WTC11 (cell line): ENCODE data around the gene EID2B. TPM values are rescaled to one million over a fixed set of nuclear protein-coding genes. Genes with fewer than 3 reads are reported as not detected.

Experiments
- ATAC-seq: fragments of 200-7000 bp; cut with Tn5 transposase; 2 replicates; pipeline ENCODE4 v1.10.0; 2021; ENCODE audit warnings: mild to moderate bottlenecking, moderate library complexity
- CTCF ChIA-PET: fragments of 300-600 bp; sonication (Branson Sonifier 250); formaldehyde crosslinking; loops from one replicate; lab custom pipeline; 2021; ENCODE audit warnings: antibody characterized with exemption; lab: Charles Lee
- POLR2A ChIA-PET: fragments of 350-600 bp; sonication (Branson Sonifier 250); formaldehyde crosslinking; loops from one replicate; lab custom pipeline; 2021; ENCODE audit warnings: antibody characterized with exemption; lab: Charles Lee
- DNase-seq: peaks from one replicate; pipeline ENCODE4 v3.0.0; 2021; ENCODE audit warnings: low spot score
- H3K27ac Mint-ChIP-seq: 2 replicates; pipeline ENCODE4 v1.8.0; 2021; ENCODE audit warnings: mixed read lengths
- H3K27me3 Mint-ChIP-seq: 2 replicates; pipeline ENCODE4 v1.8.0; 2021; ENCODE audit warnings: low read depth, mild to moderate bottlenecking, moderate library complexity, mixed read lengths
- H3K36me3 Mint-ChIP-seq: 2 replicates; pipeline ENCODE4 v1.8.0; 2021; ENCODE audit warnings: mixed read lengths
- H3K4me1 Mint-ChIP-seq: 2 replicates; pipeline ENCODE4 v1.8.0; 2022; ENCODE audit warnings: mixed read lengths
- H3K4me3 Mint-ChIP-seq: 2 replicates; pipeline ENCODE4 v1.8.0; 2021; ENCODE audit warnings: mild to moderate bottlenecking, moderate library complexity, mixed read lengths
- H3K9me3 Mint-ChIP-seq: 2 replicates; pipeline ENCODE4 v1.8.0; 2021; ENCODE audit warnings: mixed read lengths
- ATF1 ChIP-seq: sonication (generic); formaldehyde crosslinking; IDR thresholded peaks from 2 replicates; pipeline ENCODE4 v1.8.1; 2023; ENCODE audit warnings: mild to moderate bottlenecking, moderate library complexity, missing genetic modification reagents
- ATF2 ChIP-seq: sonication (generic); formaldehyde crosslinking; IDR thresholded peaks from 2 replicates; pipeline ENCODE4 v1.8.1; 2022; ENCODE audit warnings: low read depth, missing genetic modification reagents, borderline replicate concordance
- EMX1 ChIP-seq: fragments of 250-450 bp; sonication (Bioruptor Pico); IDR thresholded peaks from 2 replicates; pipeline ENCODE4 v1.8.0; 2021; ENCODE audit warnings: mild to moderate bottlenecking
- FOXK1 ChIP-seq: sonication (generic); formaldehyde crosslinking; IDR thresholded peaks from 2 replicates; pipeline ENCODE4 v1.8.0; 2022; ENCODE audit warnings: mild to moderate bottlenecking, moderate library complexity, missing genetic modification reagents
- GABPB1 ChIP-seq: sonication (generic); formaldehyde crosslinking; IDR thresholded peaks from 2 replicates; pipeline ENCODE4 v1.8.1; 2023; ENCODE audit warnings: mild to moderate bottlenecking, missing genetic modification reagents
- GRHL2 ChIP-seq: fragments of 250-450 bp; sonication (Bioruptor Pico); IDR thresholded peaks from 2 replicates; pipeline ENCODE4 v1.8.0; 2022; ENCODE audit warnings: mild to moderate bottlenecking, moderate library complexity; ENCODE audit not compliant: insufficient replicate concordance, severe bottlenecking
- JUN ChIP-seq: sonication (generic); formaldehyde crosslinking; IDR thresholded peaks from 2 replicates; pipeline ENCODE4 v1.8.0; 2023; ENCODE audit warnings: mild to moderate bottlenecking, missing genetic modification reagents
- MXD4 ChIP-seq: fragments of 250-450 bp; sonication (Bioruptor Pico); IDR thresholded peaks from 2 replicates; pipeline ENCODE4 v1.8.0; 2021; ENCODE audit warnings: mild to moderate bottlenecking, moderate library complexity, borderline replicate concordance
- NFE2L1 ChIP-seq: sonication (generic); formaldehyde crosslinking; IDR thresholded peaks from 2 replicates; pipeline ENCODE4 v1.8.1; 2023; ENCODE audit warnings: missing genetic modification reagents
- NR3C1 ChIP-seq: sonication (generic); formaldehyde crosslinking; conservative IDR thresholded peaks from 2 replicates; pipeline ENCODE4 v1.8.1; 2023; ENCODE audit warnings: low read depth, mild to moderate bottlenecking, missing genetic modification reagents
- PRRX2 ChIP-seq: fragments of 250-450 bp; sonication (Bioruptor Pico); IDR thresholded peaks from 2 replicates; pipeline ENCODE4 v1.8.0; 2021; ENCODE audit warnings: mild to moderate bottlenecking
- TEAD4 ChIP-seq: sonication (generic); formaldehyde crosslinking; IDR thresholded peaks from 2 replicates; pipeline ENCODE4 v1.8.0; 2022; ENCODE audit warnings: mild to moderate bottlenecking, missing genetic modification reagents
- TP53 ChIP-seq: sonication (generic); formaldehyde crosslinking; IDR thresholded peaks from 2 replicates; pipeline ENCODE4 v1.8.1; 2023; ENCODE audit warnings: mild to moderate bottlenecking, missing genetic modification reagents
- ZNF219 ChIP-seq: sonication (generic); formaldehyde crosslinking; IDR thresholded peaks from 2 replicates; pipeline ENCODE4 v1.8.0; 2023; ENCODE audit warnings: missing genetic modification reagents, mild to moderate bottlenecking, borderline replicate concordance
- ZNF317 ChIP-seq: sonication (generic); formaldehyde crosslinking; IDR thresholded peaks from 2 replicates; pipeline ENCODE4 v1.8.1; 2023; ENCODE audit warnings: low read depth, mild to moderate bottlenecking, moderate library complexity, missing genetic modification reagents, borderline replicate concordance
- ZSCAN18 ChIP-seq: fragments of 250-450 bp; sonication (Bioruptor Pico); IDR thresholded peaks from 2 replicates; pipeline ENCODE4 v2.1.2; 2022; ENCODE audit warnings: mild to moderate bottlenecking, moderate library complexity
- total RNA-seq: library from RNA; stranded (reverse); gene quantifications from 3 replicates; pipeline ENCODE4 v1.2.3, GENCODE V29; 2021
- TF ChIP-seq, protein P1 (sequence below): fragments of 250-450 bp; sonication (Bioruptor Pico); IDR thresholded peaks from 2 replicates; pipeline ENCODE4 v1.9.0; 2021; ENCODE audit warnings: mild to moderate bottlenecking
- TF ChIP-seq, protein P2 (sequence below): sonication (generic); formaldehyde crosslinking; IDR thresholded peaks from 2 replicates; pipeline ENCODE4 v1.8.0; 2022; ENCODE audit warnings: missing genetic modification reagents
- TF ChIP-seq, protein P3 (sequence below): sonication (generic); formaldehyde crosslinking; IDR thresholded peaks from 2 replicates; pipeline ENCODE4 v1.8.1; 2023; ENCODE audit warnings: mild to moderate bottlenecking, missing genetic modification reagents, moderate library complexity
- TF ChIP-seq, protein P4 (sequence below): sonication (generic); formaldehyde crosslinking; IDR thresholded peaks from 2 replicates; pipeline ENCODE4 v1.8.1; 2022; ENCODE audit warnings: missing genetic modification reagents, borderline replicate concordance

The EID2B gene
- total RNA-seq, 1 experiment from 2014 or later, result 3.6 TPM

DNA sequence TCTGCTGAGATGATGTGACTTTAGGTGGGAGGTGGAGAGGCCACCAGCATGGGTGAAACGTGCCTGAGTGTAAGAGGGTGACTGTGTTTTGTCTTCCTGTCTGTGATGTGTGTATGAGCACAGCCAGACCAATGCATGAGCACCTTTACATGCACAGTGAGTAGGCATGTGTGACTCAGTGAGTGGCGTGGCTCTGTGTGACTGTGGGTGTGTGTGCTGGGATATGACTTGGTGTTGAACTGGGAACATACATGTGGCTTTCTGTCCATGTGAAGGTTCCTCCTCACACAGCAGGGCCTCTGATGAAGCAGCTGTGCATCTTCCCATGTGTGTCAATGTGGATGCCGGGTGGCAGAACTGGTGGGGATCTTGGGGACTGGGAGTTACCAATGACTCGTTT is 49.8 kb upstream of the EID2B start:
- H3K27ac Mint-ChIP-seq, result no peak overlapping the region
- peaks cover 15% of the 10 kb centered on the region for H3K9me3 Mint-ChIP-seq
- TF ChIP-seq ATF1 (CRISPR knock-in tag), result no peak
- TF ChIP-seq NR3C1 (CRISPR knock-in tag), result no peak
- no peak for TF ChIP-seq ZNF317 (CRISPR knock-in tag)
- no peak for TF ChIP-seq PRRX2
- no peak for TF ChIP-seq FOXK1
- TF ChIP-seq, protein P1, sequence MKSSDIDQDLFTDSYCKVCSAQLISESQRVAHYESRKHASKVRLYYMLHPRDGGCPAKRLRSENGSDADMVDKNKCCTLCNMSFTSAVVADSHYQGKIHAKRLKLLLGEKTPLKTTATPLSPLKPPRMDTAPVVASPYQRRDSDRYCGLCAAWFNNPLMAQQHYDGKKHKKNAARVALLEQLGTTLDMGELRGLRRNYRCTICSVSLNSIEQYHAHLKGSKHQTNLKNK (CRISPR knock-in tag), result no peak
- TF ChIP-seq GRHL2 (CRISPR knock-in tag), result no peak
- TF ChIP-seq EMX1 (CRISPR knock-in tag), result no peak
- TF ChIP-seq, protein P2, sequence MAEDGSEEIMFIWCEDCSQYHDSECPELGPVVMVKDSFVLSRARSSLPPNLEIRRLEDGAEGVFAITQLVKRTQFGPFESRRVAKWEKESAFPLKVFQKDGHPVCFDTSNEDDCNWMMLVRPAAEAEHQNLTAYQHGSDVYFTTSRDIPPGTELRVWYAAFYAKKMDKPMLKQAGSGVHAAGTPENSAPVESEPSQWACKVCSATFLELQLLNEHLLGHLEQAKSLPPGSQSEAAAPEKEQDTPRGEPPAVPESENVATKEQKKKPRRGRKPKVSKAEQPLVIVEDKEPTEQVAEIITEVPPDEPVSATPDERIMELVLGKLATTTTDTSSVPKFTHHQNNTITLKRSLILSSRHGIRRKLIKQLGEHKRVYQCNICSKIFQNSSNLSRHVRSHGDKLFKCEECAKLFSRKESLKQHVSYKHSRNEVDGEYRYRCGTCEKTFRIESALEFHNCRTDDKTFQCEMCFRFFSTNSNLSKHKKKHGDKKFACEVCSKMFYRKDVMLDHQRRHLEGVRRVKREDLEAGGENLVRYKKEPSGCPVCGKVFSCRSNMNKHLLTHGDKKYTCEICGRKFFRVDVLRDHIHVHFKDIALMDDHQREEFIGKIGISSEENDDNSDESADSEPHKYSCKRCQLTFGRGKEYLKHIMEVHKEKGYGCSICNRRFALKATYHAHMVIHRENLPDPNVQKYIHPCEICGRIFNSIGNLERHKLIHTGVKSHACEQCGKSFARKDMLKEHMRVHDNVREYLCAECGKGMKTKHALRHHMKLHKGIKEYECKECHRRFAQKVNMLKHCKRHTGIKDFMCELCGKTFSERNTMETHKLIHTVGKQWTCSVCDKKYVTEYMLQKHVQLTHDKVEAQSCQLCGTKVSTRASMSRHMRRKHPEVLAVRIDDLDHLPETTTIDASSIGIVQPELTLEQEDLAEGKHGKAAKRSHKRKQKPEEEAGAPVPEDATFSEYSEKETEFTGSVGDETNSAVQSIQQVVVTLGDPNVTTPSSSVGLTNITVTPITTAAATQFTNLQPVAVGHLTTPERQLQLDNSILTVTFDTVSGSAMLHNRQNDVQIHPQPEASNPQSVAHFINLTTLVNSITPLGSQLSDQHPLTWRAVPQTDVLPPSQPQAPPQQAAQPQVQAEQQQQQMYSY, result no peak
- TF ChIP-seq, all 79 proteins: peak for 0
- CTCF ChIA-PET, result no interaction called here
- no peak for DNase-seq
- no peaks in the 10 kb centered on the region for H3K36me3 Mint-ChIP-seq
- ATAC-seq, result no peak
- H3K27me3 Mint-ChIP-seq, result peaks cover 35% of the 10 kb centered on the region
- POLR2A ChIA-PET, result no interaction called here
- H3K4me3 Mint-ChIP-seq, result no peak overlapping the region
- H3K4me1 Mint-ChIP-seq, result no peaks in the 10 kb centered on the region

DNA sequence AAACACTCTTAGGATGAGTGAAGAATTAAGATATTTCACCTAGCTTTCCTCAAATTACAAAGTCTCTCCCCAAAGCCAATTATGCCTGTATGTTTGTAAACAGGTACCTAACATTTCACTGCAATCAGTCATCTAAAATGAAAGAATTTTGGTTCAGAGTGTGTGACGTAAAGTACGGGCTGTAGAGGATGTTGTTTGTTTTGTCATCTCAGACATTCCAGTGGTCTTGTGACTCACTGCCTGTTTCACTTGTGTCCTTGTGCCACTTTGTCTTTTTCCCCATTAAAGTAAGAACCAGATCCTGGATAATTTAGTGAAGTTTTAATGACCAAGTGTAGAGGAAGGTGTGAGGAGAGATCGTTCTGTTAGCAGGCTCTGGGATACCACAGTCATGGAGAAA is 36.0 kb upstream of the EID2B start:
- H3K27ac Mint-ChIP-seq, result no peak overlapping the region
- CTCF ChIA-PET, result no interaction called here
- ATAC-seq (no peak), DNase-seq (no peak)
- peaks cover 33% of the 10 kb centered on the region for H3K27me3 Mint-ChIP-seq
- no peaks in the 10 kb centered on the region for H3K4me1 Mint-ChIP-seq
- peaks cover 14% of the 10 kb centered on the region for H3K9me3 Mint-ChIP-seq
- no peaks in the 10 kb centered on the region for H3K36me3 Mint-ChIP-seq
- TF ChIP-seq TEAD4, result no peak
- POLR2A ChIA-PET, result no interaction called here
- no peak overlapping the region for H3K4me3 Mint-ChIP-seq

GRCh38 chr19:39566064-39566463 is 33.4 kb upstream of the EID2B start:
- CTCF ChIA-PET, result no interaction called here
- Mint-ChIP-seq H3K9me3 (no peaks in the 10 kb centered on the region), H3K27ac (no peak overlapping the region), H3K27me3 (peaks cover 21% of the 10 kb centered on the region), H3K4me1 (no peaks in the 10 kb centered on the region), H3K4me3 (no peak overlapping the region), H3K36me3 (no peaks in the 10 kb centered on the region)
- TF ChIP-seq ATF2 (CRISPR knock-in tag) (no peak), ZSCAN18 (CRISPR knock-in tag) (no peak), MXD4 (no peak), GABPB1 (CRISPR knock-in tag) (no peak), JUN (CRISPR knock-in tag) (no peak), NFE2L1 (CRISPR knock-in tag) (no peak), ZNF219 (CRISPR knock-in tag) (no peak), TP53 (no peak)
- TF ChIP-seq, protein P3, sequence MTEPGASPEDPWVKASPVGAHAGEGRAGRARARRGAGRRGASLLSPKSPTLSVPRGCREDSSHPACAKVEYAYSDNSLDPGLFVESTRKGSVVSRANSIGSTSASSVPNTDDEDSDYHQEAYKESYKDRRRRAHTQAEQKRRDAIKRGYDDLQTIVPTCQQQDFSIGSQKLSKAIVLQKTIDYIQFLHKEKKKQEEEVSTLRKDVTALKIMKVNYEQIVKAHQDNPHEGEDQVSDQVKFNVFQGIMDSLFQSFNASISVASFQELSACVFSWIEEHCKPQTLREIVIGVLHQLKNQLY, result no peak
- TF ChIP-seq, protein P4, sequence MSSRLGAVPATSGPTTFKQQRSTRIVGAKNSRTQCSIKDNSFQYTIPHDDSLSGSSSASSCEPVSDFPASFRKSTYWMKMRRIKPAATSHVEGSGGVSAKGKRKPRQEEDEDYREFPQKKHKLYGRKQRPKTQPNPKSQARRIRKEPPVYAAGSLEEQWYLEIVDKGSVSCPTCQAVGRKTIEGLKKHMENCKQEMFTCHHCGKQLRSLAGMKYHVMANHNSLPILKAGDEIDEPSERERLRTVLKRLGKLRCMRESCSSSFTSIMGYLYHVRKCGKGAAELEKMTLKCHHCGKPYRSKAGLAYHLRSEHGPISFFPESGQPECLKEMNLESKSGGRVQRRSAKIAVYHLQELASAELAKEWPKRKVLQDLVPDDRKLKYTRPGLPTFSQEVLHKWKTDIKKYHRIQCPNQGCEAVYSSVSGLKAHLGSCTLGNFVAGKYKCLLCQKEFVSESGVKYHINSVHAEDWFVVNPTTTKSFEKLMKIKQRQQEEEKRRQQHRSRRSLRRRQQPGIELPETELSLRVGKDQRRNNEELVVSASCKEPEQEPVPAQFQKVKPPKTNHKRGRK (CRISPR knock-in tag), result no peak
- DNase-seq, result no peak
- no peak for ATAC-seq
- POLR2A ChIA-PET, result no interaction called here
